AG09309 (cell line): ENCODE data around the gene SCNN1B.

Source experiments
- DNase-seq: peaks from one replicate; pipeline ENCODE4 v3.0.0-alpha.2; 2010; ENCODE audit warnings: low read depth
- H3K4me3 ChIP-seq: 2 replicates; pipeline ENCODE4 v1.5.1; 2011; ENCODE audit warnings: mild to moderate bottlenecking, low read depth, low read length, moderate library complexity; ENCODE audit not compliant: control insufficient read depth
- CTCF ChIP-seq: IDR thresholded peaks from 2 replicates; pipeline ENCODE4 v1.5.1; 2011; ENCODE audit warnings: mild to moderate bottlenecking, low read depth, low read length, inconsistent platforms; ENCODE audit not compliant: insufficient read depth, control insufficient read depth; ENCODE audit errors: missing control alignments

Gene SCNN1B

GRCh38 chr16:23423496-23424049, 121.5 kb downstream of the SCNN1B start:
- no peak for TF ChIP-seq CTCF
- no peak overlapping the region for H3K4me3 ChIP-seq
- peak; percentile 93 for DNase-seq

- TF ChIP-seq CTCF: no peak
- DNase-seq: no peak
- no peak overlapping the region for H3K4me3 ChIP-seq
Observed at GRCh38 chr16:23424292-23424958, 122.3 kb downstream of the SCNN1B start.

GRCh38 chr16:23428351-23428750, 126.2 kb downstream of the SCNN1B start:
- DNase-seq: no peak
- H3K4me3 ChIP-seq: no peak overlapping the region
- no peak for TF ChIP-seq CTCF
